Measurements from ENCODE around the gene PFDN6. TPM values are rescaled to one million over a fixed set of nuclear protein-coding genes. Genes with fewer than 3 reads are reported as not detected.

Gene PFDN6
- polyA plus RNA-seq, 3 donors = 26.0 to 36.2 (median 28.4) TPM

GRCh38 chr6:33273129-33273923 lies 16.1 kb upstream of the PFDN6 start:
- peak overlapping the region; percentile 79 for H3K4me2 ChIP-seq (replicated peaks; ENCODE audit: extremely low read depth, low read length, poor library complexity, severe bottlenecking)
- H3K27me3 ChIP-seq (ENCODE audit: control insufficient read depth in 2 of 2, insufficient read depth in 2 of 2, low read length in 2 of 2) = no peaks in the 10 kb centered on the region
- H3K27ac ChIP-seq (ENCODE audit: low read depth in 1 of 2, low read length in 2 of 2) = peak overlapping the region in 1 of 2 donors; percentile 99
- H3K36me3 ChIP-seq (replicated peaks in 1 of 2; ENCODE audit: control insufficient read depth in 1 of 2, insufficient read depth in 2 of 2, low read length in 2 of 2) = peaks cover 37 to 61% of the 10 kb centered on the region in 2 donors
- H3K9me3 ChIP-seq (replicated peaks in 1 of 2; ENCODE audit: control insufficient read depth in 1 of 2, insufficient read depth in 1 of 2, low read length in 2 of 2) = no peaks in the 10 kb centered on the region
- H3K27ac Mint-ChIP-seq = peak overlapping the region in 6 of 7 donors; percentile 98 to 100 (median 100)
- H2AFZ ChIP-seq (ENCODE audit: insufficient read depth, low read depth, low read length, poor library complexity, severe bottlenecking) = no peak overlapping the region
- no peak for DNase-seq
- peak overlapping the region in 1 of 2 donors; percentile 100 for H3K4me3 Mint-ChIP-seq
- WGBS (ENCODE audit: insufficient coverage) = 100% methylated on average over 1 of the region's 11 CpGs
- intact Hi-C loops (cut with micrococcal nuclease) = loop anchor here in 1 of 2 donors (2.0 kb wide), 1 partner anchor 15 kb away; the partner anchor contains the start of genes PFDN6 and WDR46
- H3K4me1 Mint-ChIP-seq = peaks cover 60% of the 10 kb centered on the region
- H3K79me2 ChIP-seq (ENCODE audit: insufficient read depth, low read length) = peaks cover 80% of the 10 kb centered on the region
- H3K4me3 ChIP-seq (replicated peaks in 1 of 3; ENCODE audit: low read depth in 2 of 3, low read length in 3 of 3) = peak overlapping the region in 1 of 3 experiments; percentile 91
- H3K27me3 Mint-ChIP-seq (ENCODE audit: low read depth in 3 of 3) = no peaks in the 10 kb centered on the region
- TF ChIP-seq CTCF (IDR thresholded peaks at IDR 0.05) = no peak
- H3K36me3 Mint-ChIP-seq = peaks cover 41 to 50% of the 10 kb centered on the region in 2 donors
- peaks cover 42% of the 10 kb centered on the region for H4K20me1 ChIP-seq (ENCODE audit: insufficient read depth, low read length)
- no peaks in the 10 kb centered on the region for H3K9me3 Mint-ChIP-seq
- H3K4me1 ChIP-seq (ENCODE audit: control insufficient read depth in 1 of 2, insufficient read depth in 2 of 2, low read length in 2 of 2) = peaks cover 57 to 69% of the 10 kb centered on the region in 2 donors
- peak overlapping the region; percentile 89 for H3K9ac ChIP-seq (ENCODE audit: insufficient read depth, low read length, poor library complexity, severe bottlenecking)

GRCh38 chr6:33273924-33274902 lies 15.2 kb upstream of the PFDN6 start:
- 77% methylated on average over 3 of the region's 14 CpGs for WGBS (ENCODE audit: insufficient coverage)
- Histone ChIP-seq H2AFZ (ENCODE audit: insufficient read depth, low read depth, low read length, poor library complexity, severe bottlenecking) (no peak overlapping the region), H3K79me2 (ENCODE audit: insufficient read depth, low read length) (peaks cover 86% of the 10 kb centered on the region), H3K27me3 (ENCODE audit: control insufficient read depth in 2 of 2, insufficient read depth in 2 of 2, low read length in 2 of 2) (no peaks in the 10 kb centered on the region), H3K36me3 (replicated peaks in 1 of 2; ENCODE audit: control insufficient read depth in 1 of 2, insufficient read depth in 2 of 2, low read length in 2 of 2) (peaks cover 38 to 61% of the 10 kb centered on the region in 2 donors), H3K27ac (ENCODE audit: low read depth in 1 of 2, low read length in 2 of 2) (peak overlapping the region in 1 of 2 donors; percentile 42), H3K4me3 (replicated peaks in 1 of 3; ENCODE audit: low read depth in 2 of 3, low read length in 3 of 3) (peak overlapping the region in 1 of 3 experiments; percentile 91), H3K4me2 (replicated peaks; ENCODE audit: extremely low read depth, low read length, poor library complexity, severe bottlenecking) (peak overlapping the region; percentile 14), H3K4me1 (ENCODE audit: control insufficient read depth in 1 of 2, insufficient read depth in 2 of 2, low read length in 2 of 2) (peaks cover 66 to 78% of the 10 kb centered on the region in 2 donors), H4K20me1 (ENCODE audit: insufficient read depth, low read length) (peaks cover 51% of the 10 kb centered on the region), H3K9me3 (replicated peaks in 1 of 2; ENCODE audit: control insufficient read depth in 1 of 2, insufficient read depth in 1 of 2, low read length in 2 of 2) (no peaks in the 10 kb centered on the region), H3K9ac (ENCODE audit: insufficient read depth, low read length, poor library complexity, severe bottlenecking) (peak overlapping the region; percentile 5)
- peaks cover 69% of the 10 kb centered on the region for H3K4me1 Mint-ChIP-seq
- DNase-seq = no peak
- H3K9me3 Mint-ChIP-seq = no peaks in the 10 kb centered on the region
- H3K36me3 Mint-ChIP-seq = peaks cover 37 to 51% of the 10 kb centered on the region in 2 donors
- no peak overlapping the region for H3K4me3 Mint-ChIP-seq
- H3K27ac Mint-ChIP-seq = peak overlapping the region; percentile 3 to 80 (median 71)
- H3K27me3 Mint-ChIP-seq (ENCODE audit: low read depth in 3 of 3) = no peaks in the 10 kb centered on the region
- intact Hi-C loops (cut with micrococcal nuclease) = loop anchor here in 1 of 2 donors (2.0 kb wide), 1 partner anchor 15 kb away; the partner anchor contains the start of genes PFDN6 and WDR46
- TF ChIP-seq CTCF (IDR thresholded peaks at IDR 0.05) = no peak
